HEK293 (cell line): ENCODE results near the gene PGAM5.

ENCODE experiments used
- CTCF ChIA-PET: fragments of 350-600 bp; formaldehyde crosslinking; extraction: SDS; loops from one replicate; lab custom pipeline; 2021; ENCODE audit warnings: antibody characterized with exemption; lab: Yijun Ruan, JAX
- POLR2A ChIA-PET: fragments of 300-600 bp; formaldehyde crosslinking; extraction: SDS; loops from one replicate; lab custom pipeline; 2020; ENCODE audit warnings: antibody characterized with exemption, inconsistent platforms; lab: Yijun Ruan, JAX
- H3K27ac ChIP-seq: fragments of 200-500 bp; sonication (Bioruptor generic); 2 replicates; pipeline ENCODE4 v1.5.1; 2014; ENCODE audit warnings: low read depth, low read length, control low read depth, inconsistent platforms; ENCODE audit errors: extremely low read depth
- H3K36me3 ChIP-seq, 2 experiments: fragments of 200-500 bp in 1 of 2; sonication (Bioruptor generic) in 1 of 2; 1 replicate in 1 of 2; 2 replicates in 1 of 2; pipeline ENCODE4 v1.5.1; 2014 to 2017; ENCODE audit warnings: inconsistent platforms in 2 of 2, low read length in 2 of 2; ENCODE audit not compliant: control insufficient read depth in 2 of 2, insufficient read depth in 1 of 2
- H3K4me1 ChIP-seq: fragments of 200-500 bp; sonication (Bioruptor generic); 2 replicates; pipeline ENCODE4 v1.5.1; 2014; ENCODE audit warnings: mild to moderate bottlenecking, low read length, inconsistent platforms; ENCODE audit not compliant: control insufficient read depth, insufficient read depth
- H3K4me3 ChIP-seq: 2 replicates; pipeline ENCODE4 v1.5.1; 2011; ENCODE audit warnings: low read depth, mild to moderate bottlenecking, control low read depth, low read length, moderate library complexity
- H3K9me3 ChIP-seq: fragments of 200-500 bp; sonication (Bioruptor generic); 2 replicates; pipeline ENCODE4 v1.5.1; 2014; ENCODE audit warnings: low read depth, low read length, inconsistent platforms; ENCODE audit not compliant: control insufficient read depth, insufficient read depth
- EGR2 ChIP-seq: fragments of 450-650 bp; formaldehyde crosslinking; IDR thresholded peaks from 2 replicates; pipeline ENCODE4 v1.5.1; 2016; ENCODE audit warnings: low read depth, missing biosample characterization, missing genetic modification characterization
- GLI2 ChIP-seq: fragments of 450-650 bp; formaldehyde crosslinking; IDR thresholded peaks from 2 replicates; pipeline ENCODE4; 2017; ENCODE audit warnings: missing biosample characterization, missing genetic modification characterization, low read depth, borderline replicate concordance
- IKZF3 ChIP-seq: fragments of 450-650 bp; IDR thresholded peaks from 2 replicates; pipeline ENCODE4 v1.5.0; 2018; ENCODE audit warnings: missing biosample characterization, mild to moderate bottlenecking, missing genetic modification characterization, moderate library complexity
- KLF1 ChIP-seq: fragments of 450-650 bp; formaldehyde crosslinking; IDR thresholded peaks from 2 replicates; pipeline ENCODE4 v1.5.1; 2016; ENCODE audit warnings: missing biosample characterization, missing genetic modification characterization
- KLF7 ChIP-seq: fragments of 450-650 bp; formaldehyde crosslinking; IDR thresholded peaks from 2 replicates; pipeline ENCODE4 v1.5.1; 2016; ENCODE audit warnings: missing biosample characterization, missing genetic modification characterization, borderline replicate concordance
- KLF9 ChIP-seq: fragments of 450-650 bp; formaldehyde crosslinking; IDR thresholded peaks from 2 replicates; pipeline ENCODE4 v1.5.1; 2016; ENCODE audit warnings: missing biosample characterization, missing genetic modification characterization, low read depth
- OSR2 ChIP-seq: fragments of 450-650 bp; formaldehyde crosslinking; IDR thresholded peaks from 2 replicates; pipeline ENCODE4 v1.5.1; 2016; ENCODE audit warnings: missing biosample characterization, missing genetic modification characterization
- PRDM6 ChIP-seq: fragments of 450-650 bp; formaldehyde crosslinking; IDR thresholded peaks from 2 replicates; pipeline ENCODE4 v1.5.1; 2017; ENCODE audit warnings: missing biosample characterization, missing genetic modification characterization
- RBAK ChIP-seq: fragments of 450-650 bp; formaldehyde crosslinking; IDR thresholded peaks from 2 replicates; pipeline ENCODE4 v1.5.1; 2016; ENCODE audit warnings: missing biosample characterization, missing genetic modification characterization
- SCRT1 ChIP-seq: fragments of 450-650 bp; formaldehyde crosslinking; IDR thresholded peaks from 2 replicates; pipeline ENCODE4 v1.5.1; 2016; ENCODE audit warnings: missing biosample characterization, missing genetic modification characterization, borderline replicate concordance
- ZFHX2 ChIP-seq: fragments of 450-650 bp; formaldehyde crosslinking; conservative IDR thresholded peaks from 2 replicates; pipeline ENCODE4 v1.5.1; 2016; ENCODE audit warnings: missing biosample characterization, missing genetic modification characterization
- ZNF157 ChIP-seq: fragments of 450-650 bp; formaldehyde crosslinking; IDR thresholded peaks from 2 replicates; pipeline ENCODE4 v1.5.1; 2016; ENCODE audit warnings: missing biosample characterization, missing genetic modification characterization
- ZNF48 ChIP-seq: fragments of 450-650 bp; formaldehyde crosslinking; IDR thresholded peaks from 2 replicates; pipeline ENCODE4 v1.5.1; 2016; ENCODE audit warnings: missing biosample characterization, missing genetic modification characterization
- ZNF501 ChIP-seq: fragments of 450-650 bp; formaldehyde crosslinking; IDR thresholded peaks from 2 replicates; pipeline ENCODE4 v1.5.1; 2016; ENCODE audit warnings: missing biosample characterization, missing genetic modification characterization
- ZNF555 ChIP-seq: fragments of 450-650 bp; formaldehyde crosslinking; conservative IDR thresholded peaks from 2 replicates; pipeline ENCODE4 v1.5.1; 2017; ENCODE audit warnings: missing biosample characterization, mild to moderate bottlenecking, missing genetic modification characterization, inconsistent platforms
- ZNF654 ChIP-seq: fragments of 450-650 bp; formaldehyde crosslinking; IDR thresholded peaks from 2 replicates; pipeline ENCODE4 v1.5.1; 2016; ENCODE audit warnings: low read depth, missing biosample characterization, missing genetic modification characterization
- ZNF785 ChIP-seq: fragments of 450-650 bp; formaldehyde crosslinking; IDR thresholded peaks from 2 replicates; pipeline ENCODE4 v1.5.1; 2016; ENCODE audit warnings: missing biosample characterization, missing genetic modification characterization

Gene PGAM5

GRCh38 chr12:132766380-132767085, 55.9 kb downstream of the PGAM5 start:
- Histone ChIP-seq H3K4me3 (no peak overlapping the region), H3K4me1 (no peaks in the 10 kb centered on the region), H3K27ac (no peak overlapping the region), H3K9me3 (no peaks in the 10 kb centered on the region), H3K36me3 (peaks cover 4 to 19% of the 10 kb centered on the region in 2 experiments)
- ChIA-PET POLR2A (interaction anchor here (0.6 to 0.8 kb wide), 3 partner anchors 12 to 229 kb away, joined by 3 to 8 read pairs (median 4); no protein-coding TSS in a partner anchor), CTCF (interaction anchor here (1.0 kb wide), 1 partner anchor 128 kb away, joined by 3 read pairs; no protein-coding TSS in a partner anchor)
- 0 out of 2 replicates have a peak, but pooled peaks have one; percentile 8 for TF ChIP-seq KLF1 (tag by site-specific recombination)
- peak; percentile 69 for TF ChIP-seq ZFHX2 (tag by site-specific recombination)
- peak; percentile 88 for TF ChIP-seq EGR2
- no peak for TF ChIP-seq ZNF654 (tag by site-specific recombination)
- TF ChIP-seq ZNF157, result no peak

GRCh38 chr12:132771126-132771838, 60.6 kb downstream of the PGAM5 start:
- H3K4me1 ChIP-seq, result no peaks in the 10 kb centered on the region
- no peak overlapping the region for H3K4me3 ChIP-seq
- TF ChIP-seq RBAK (no peak), KLF7 (tag by site-specific recombination) (no peak), ZNF555 (tag by site-specific recombination) (no peak), SCRT1 (no peak), ZNF501 (tag by site-specific recombination) (no peak), OSR2 (tag by site-specific recombination) (no peak), PRDM6 (no peak), ZNF48 (no peak), IKZF3 (no peak), ZNF785 (tag by site-specific recombination) (no peak), KLF9 (no peak), GLI2 (tag by site-specific recombination) (no peak)
- TF ChIP-seq, all 188 proteins: peak for 0
- POLR2A ChIA-PET, result no interaction called here
- CTCF ChIA-PET, result interaction anchor here (0.7 kb wide), 1 partner anchor 52 kb away, joined by 3 read pairs; no protein-coding TSS in a partner anchor
- Histone ChIP-seq H3K27ac (no peak overlapping the region), H3K36me3 (peaks cover 8 to 62% of the 10 kb centered on the region in 2 experiments), H3K9me3 (no peaks in the 10 kb centered on the region)
